HEK293 (cell line): ENCODE results near the gene HDAC10.

Experiments used
- WT1 ChIP-seq: fragments of 450-650 bp; formaldehyde crosslinking; IDR thresholded peaks from 2 replicates; pipeline ENCODE4 v1.5.1; 2016; ENCODE audit warnings: missing biosample characterization, missing genetic modification characterization
- YY1 ChIP-seq: fragments of 450-650 bp; formaldehyde crosslinking; IDR thresholded peaks from 2 replicates; pipeline ENCODE4 v1.5.1; 2018; ENCODE audit warnings: missing biosample characterization, missing genetic modification characterization
- ZBTB17 ChIP-seq: fragments of 450-650 bp; formaldehyde crosslinking; IDR thresholded peaks from 2 replicates; pipeline ENCODE4 v1.5.1; 2016; ENCODE audit warnings: missing biosample characterization, missing genetic modification characterization
- ZNF157 ChIP-seq: fragments of 450-650 bp; formaldehyde crosslinking; IDR thresholded peaks from 2 replicates; pipeline ENCODE4 v1.5.1; 2016; ENCODE audit warnings: missing biosample characterization, missing genetic modification characterization
- ZNF202 ChIP-seq: fragments of 450-650 bp; formaldehyde crosslinking; IDR thresholded peaks from 2 replicates; pipeline ENCODE4 v1.5.1; 2016; ENCODE audit warnings: missing biosample characterization, missing genetic modification characterization, borderline replicate concordance
- ZNF416 ChIP-seq: fragments of 450-650 bp; formaldehyde crosslinking; IDR thresholded peaks from 2 replicates; pipeline ENCODE4 v1.5.1; 2016; ENCODE audit warnings: missing biosample characterization, missing genetic modification characterization
- ZNF501 ChIP-seq: fragments of 450-650 bp; formaldehyde crosslinking; IDR thresholded peaks from 2 replicates; pipeline ENCODE4 v1.5.1; 2016; ENCODE audit warnings: missing biosample characterization, missing genetic modification characterization
- ZNF549 ChIP-seq: fragments of 450-650 bp; IDR thresholded peaks from 2 replicates; pipeline ENCODE4 v1.5.1; 2018; ENCODE audit warnings: missing biosample characterization, missing genetic modification characterization, mild to moderate bottlenecking, inconsistent platforms, moderate library complexity
- TF ChIP-seq, protein P1 (sequence below): fragments of 450-650 bp; formaldehyde crosslinking; IDR thresholded peaks from 2 replicates; pipeline ENCODE4 v1.5.1; 2016; ENCODE audit warnings: missing biosample characterization, missing genetic modification characterization
- TF ChIP-seq, protein P2 (sequence below): IDR thresholded peaks from 2 replicates; pipeline ENCODE4 v1.6.1; 2011; ENCODE audit warnings: mild to moderate bottlenecking, low read depth, low read length, borderline replicate concordance
- TF ChIP-seq, protein P3 (sequence below): fragments of 450-650 bp; IDR thresholded peaks from 2 replicates; pipeline ENCODE4 v1.5.1; 2018; ENCODE audit warnings: missing biosample characterization, missing genetic modification characterization

DNA sequence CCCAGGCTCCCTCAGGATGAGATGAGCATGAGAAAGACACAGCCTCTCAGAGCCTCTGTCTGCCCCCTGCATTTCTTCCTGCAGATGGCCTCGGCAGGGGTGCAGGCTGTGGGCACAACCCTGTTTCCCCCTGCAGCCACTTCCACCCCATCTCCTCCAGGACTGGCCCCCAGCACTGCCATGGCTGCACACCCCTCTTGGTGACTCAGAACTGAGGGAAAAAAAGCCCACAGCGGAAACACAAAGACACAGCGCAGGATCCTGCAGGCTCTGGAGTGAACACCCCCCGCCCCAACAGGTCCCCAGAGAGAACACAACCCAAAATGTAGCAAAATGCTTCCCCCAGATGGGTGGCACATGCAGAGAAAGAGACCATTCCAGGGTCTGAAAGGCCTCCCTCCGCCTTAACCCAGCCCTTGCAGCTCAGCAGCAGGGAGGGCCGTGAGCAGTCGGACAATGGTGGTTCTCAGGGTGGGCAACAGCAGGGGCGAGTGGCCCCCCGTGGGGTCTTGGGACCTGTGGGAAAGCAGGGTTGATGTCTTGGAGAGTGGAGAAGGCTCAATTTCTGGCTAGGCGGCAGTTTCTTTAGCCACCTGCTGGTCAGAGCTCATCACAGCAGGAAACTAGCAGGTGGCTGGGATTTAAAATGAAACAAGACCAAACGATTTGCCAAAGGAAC is 14.2 kb downstream of the HDAC10 start:
- TF ChIP-seq, protein P1, sequence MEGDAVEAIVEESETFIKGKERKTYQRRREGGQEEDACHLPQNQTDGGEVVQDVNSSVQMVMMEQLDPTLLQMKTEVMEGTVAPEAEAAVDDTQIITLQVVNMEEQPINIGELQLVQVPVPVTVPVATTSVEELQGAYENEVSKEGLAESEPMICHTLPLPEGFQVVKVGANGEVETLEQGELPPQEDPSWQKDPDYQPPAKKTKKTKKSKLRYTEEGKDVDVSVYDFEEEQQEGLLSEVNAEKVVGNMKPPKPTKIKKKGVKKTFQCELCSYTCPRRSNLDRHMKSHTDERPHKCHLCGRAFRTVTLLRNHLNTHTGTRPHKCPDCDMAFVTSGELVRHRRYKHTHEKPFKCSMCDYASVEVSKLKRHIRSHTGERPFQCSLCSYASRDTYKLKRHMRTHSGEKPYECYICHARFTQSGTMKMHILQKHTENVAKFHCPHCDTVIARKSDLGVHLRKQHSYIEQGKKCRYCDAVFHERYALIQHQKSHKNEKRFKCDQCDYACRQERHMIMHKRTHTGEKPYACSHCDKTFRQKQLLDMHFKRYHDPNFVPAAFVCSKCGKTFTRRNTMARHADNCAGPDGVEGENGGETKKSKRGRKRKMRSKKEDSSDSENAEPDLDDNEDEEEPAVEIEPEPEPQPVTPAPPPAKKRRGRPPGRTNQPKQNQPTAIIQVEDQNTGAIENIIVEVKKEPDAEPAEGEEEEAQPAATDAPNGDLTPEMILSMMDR: peak; percentile 25; the same call in 1 of the 2 replicates
- TF ChIP-seq YY1: no peak
- TF ChIP-seq ZBTB17 (tag by site-specific recombination): no peak
- TF ChIP-seq ZNF157: no peak
- TF ChIP-seq, protein P2, sequence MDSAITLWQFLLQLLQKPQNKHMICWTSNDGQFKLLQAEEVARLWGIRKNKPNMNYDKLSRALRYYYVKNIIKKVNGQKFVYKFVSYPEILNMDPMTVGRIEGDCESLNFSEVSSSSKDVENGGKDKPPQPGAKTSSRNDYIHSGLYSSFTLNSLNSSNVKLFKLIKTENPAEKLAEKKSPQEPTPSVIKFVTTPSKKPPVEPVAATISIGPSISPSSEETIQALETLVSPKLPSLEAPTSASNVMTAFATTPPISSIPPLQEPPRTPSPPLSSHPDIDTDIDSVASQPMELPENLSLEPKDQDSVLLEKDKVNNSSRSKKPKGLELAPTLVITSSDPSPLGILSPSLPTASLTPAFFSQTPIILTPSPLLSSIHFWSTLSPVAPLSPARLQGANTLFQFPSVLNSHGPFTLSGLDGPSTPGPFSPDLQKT: no peak
- no peak for TF ChIP-seq ZNF202
- TF ChIP-seq ZNF416: no peak
- TF ChIP-seq ZNF501: no peak
- TF ChIP-seq, protein P3, sequence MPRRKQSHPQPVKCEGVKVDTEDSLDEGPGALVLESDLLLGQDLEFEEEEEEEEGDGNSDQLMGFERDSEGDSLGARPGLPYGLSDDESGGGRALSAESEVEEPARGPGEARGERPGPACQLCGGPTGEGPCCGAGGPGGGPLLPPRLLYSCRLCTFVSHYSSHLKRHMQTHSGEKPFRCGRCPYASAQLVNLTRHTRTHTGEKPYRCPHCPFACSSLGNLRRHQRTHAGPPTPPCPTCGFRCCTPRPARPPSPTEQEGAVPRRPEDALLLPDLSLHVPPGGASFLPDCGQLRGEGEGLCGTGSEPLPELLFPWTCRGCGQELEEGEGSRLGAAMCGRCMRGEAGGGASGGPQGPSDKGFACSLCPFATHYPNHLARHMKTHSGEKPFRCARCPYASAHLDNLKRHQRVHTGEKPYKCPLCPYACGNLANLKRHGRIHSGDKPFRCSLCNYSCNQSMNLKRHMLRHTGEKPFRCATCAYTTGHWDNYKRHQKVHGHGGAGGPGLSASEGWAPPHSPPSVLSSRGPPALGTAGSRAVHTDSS (tag by site-specific recombination): no peak
- TF ChIP-seq WT1: no peak
- TF ChIP-seq ZNF549: no peak
